T-helper 9 cell (primary cell): ENCODE results near the gene EXOC8.
A peak's percentile ranks its signal among the peaks of the same experiment; 100 is the strongest.
"Not testable (repeated sequence)": the region's sequence is repeated elsewhere in the genome, so short reads cannot be mapped to it uniquely, and the experiment has no call there.

Experiments used
- DNase-seq: peaks from one replicate; pipeline ENCODE4 v3.0.0-alpha.2; 2020

Gene EXOC8

DNA sequence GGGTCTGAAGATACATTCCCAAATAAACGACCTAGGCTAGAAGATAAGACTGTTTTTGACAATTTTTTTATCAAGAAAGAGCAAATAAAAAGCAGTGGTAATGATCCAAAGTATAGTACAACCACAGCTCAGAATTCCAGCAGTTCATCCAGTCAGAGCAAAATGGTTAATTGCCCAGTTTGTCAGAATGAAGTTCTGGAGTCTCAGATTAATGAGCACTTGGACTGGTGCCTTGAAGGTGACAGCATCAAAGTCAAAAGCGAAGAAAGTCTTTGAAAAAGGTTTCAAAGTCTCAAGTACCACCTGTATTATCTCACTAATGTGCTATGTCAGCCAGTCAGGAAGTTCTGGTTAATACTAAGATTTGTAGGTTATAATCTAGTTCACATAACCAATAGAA, 15.4 kb upstream of the EXOC8 start:
- DNase-seq, result no peak

GRCh38 chr1:231351816-231352215, 14.2 kb upstream of the EXOC8 start:
- no peak for DNase-seq

GRCh38 chr1:231348856-231349255, 11.2 kb upstream of the EXOC8 start:
- not testable (repeated sequence) for DNase-seq

DNA sequence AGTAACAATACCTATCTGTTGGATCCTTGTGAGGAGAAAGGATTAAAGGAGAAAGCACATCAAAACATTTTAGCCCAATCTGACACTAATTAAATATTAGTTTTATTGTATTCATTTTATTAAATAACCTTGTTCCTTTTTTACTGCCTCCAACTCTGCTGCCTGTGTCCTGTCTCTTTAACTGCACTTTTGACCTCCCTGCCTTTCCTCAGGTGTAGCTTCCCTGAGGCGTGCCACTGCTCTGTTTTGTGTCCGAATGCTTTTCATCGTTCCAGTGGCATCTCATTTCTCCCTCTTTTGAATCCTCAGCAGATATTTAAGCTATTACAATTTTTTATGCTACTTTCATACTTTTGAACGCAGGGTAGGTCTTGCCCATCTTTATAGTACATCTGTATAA, 10.8 kb upstream of the EXOC8 start:
- no peak for DNase-seq

DNA sequence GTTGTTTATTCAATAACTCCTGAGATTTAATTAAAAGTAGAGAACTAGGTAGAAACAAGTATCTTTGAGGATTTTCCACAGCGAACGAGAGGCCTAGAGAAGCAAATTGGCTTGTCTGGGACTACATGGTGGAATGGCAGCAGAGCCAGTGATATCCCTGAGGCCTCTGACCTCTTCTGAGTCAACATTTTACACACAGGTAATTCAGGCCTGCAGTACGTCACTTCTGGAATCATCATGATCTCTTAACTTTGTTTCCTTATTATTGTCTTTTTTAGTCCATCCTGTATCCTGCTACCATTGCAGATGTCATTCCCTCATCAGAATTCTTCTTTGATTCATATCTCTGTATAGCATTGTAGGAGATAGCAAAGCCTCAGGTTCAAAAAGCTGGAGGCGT, 10.3 kb upstream of the EXOC8 start:
- no peak for DNase-seq

DNA sequence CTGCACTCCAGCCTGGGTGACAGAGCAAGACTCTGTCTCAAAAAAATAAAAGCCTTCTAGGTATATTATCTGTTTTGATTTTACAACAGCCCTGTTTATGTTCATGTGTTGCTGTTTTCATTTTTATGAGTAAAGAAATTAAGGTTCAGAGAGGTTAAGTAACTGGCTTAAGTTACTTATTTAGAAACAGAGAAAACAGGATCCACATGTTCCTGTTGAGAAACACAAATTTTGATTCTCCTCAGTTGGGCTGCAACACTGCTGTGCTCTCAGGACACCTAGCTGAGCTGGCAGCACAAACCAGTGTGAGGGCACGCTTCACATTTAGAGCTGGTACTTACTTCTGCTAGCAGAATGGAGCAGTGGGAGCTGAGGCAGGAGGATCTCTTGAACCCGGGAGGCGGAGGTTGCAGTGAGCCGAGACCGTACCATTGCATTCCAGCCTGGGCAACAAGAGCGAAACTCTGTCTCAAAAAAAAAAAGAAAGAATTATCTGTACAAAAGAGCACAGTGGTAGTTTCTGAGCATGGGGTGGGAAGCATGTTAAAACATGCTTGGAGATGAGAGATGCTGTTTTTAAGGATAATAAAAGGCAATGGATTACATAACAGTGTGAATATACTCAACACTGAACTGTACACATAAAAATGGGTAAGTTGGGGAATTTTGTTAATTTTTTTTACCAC, 2.8 kb upstream of the EXOC8 start:
- DNase-seq, result no peak

DNA sequence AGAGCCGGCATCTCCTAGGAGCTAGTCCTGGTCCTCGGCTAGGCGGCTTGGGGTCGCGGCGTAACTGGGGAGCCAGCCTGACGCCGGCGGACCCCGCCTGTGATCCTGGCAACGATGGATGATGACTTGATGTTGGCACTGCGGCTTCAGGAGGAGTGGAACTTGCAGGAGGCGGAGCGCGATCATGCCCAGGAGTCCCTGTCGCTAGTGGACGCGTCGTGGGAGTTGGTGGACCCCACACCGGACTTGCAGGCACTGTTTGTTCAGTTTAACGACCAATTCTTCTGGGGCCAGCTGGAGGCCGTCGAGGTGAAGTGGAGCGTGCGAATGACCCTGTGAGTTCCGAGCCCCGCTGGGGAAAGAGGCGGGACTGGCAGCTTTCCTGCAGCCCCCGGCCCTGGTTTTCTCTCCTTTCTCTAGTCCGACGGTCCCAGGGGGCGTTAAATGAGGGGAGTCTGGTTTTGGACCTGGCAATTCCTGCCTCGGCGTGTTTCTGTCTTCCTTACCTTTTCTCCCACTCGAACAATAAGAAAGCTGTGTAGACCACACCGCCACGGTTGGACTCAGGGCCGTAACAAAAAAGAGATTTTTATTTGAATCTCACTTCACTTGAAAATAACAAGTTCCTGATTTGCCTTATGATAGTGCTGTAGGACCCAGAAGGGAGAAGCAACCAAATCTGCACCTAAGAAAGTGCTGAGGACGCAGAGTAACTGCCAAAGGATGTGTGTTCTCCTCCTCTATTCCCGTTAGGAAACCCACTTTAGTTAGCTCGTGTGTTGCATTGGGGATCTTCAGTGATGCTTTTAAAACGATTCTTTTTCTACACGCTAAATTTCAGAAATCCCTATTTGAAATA, 847 bp upstream of the EXOC8 start, which contains the start of gene SPRTN:
Gene SPRTN (plus strand): TSS at position 24 of the 859 bp plus-strand sequence. CDS start 91 bp downstream, at position 115.
- DNase-seq, result peak; percentile 23

GRCh38 chr1:231337043-231337471, 595 bp downstream of the EXOC8 start:
- no peak for DNase-seq

- DNase-seq, result no peak
These were observed 1.7 kb downstream of the EXOC8 start for GRCh38 chr1:231335663-231336602.

- no peak for DNase-seq
These were observed 2.7 kb downstream of the EXOC8 start for GRCh38 chr1:231334952-231335351.

- no peak for DNase-seq
These were observed 3.5 kb downstream of the EXOC8 start for GRCh38 chr1:231334079-231334666.

DNA sequence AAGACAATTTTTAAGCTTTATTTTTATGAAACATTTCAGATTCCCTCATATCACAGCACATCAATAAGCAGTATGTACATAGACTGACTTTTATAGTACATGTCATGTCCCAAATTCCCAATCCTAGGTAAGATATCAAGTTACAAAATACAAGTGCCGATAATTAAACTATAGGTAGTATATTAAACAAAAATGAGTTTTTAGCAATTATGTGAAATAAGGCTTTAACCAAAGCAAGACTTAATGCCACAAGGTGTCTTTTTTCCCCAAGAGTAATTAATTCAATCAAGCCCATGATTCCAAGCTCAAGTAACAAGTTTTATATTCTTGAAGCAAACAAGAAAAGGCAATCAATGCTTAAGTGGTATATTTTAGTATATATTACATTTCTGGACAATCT, 4.9 kb downstream of the EXOC8 start:
- no peak for DNase-seq

- DNase-seq, result no peak
These were observed 8.2 kb downstream of the EXOC8 start for GRCh38 chr1:231329483-231329882.

- DNase-seq, result no peak
These were observed 10.0 kb downstream of the EXOC8 start for GRCh38 chr1:231327617-231328016.

GRCh38 chr1:231326248-231326647, 11.4 kb downstream of the EXOC8 start:
- no peak for DNase-seq

- DNase-seq, result no peak
These were observed 13.0 kb downstream of the EXOC8 start for GRCh38 chr1:231324660-231325059.

DNA sequence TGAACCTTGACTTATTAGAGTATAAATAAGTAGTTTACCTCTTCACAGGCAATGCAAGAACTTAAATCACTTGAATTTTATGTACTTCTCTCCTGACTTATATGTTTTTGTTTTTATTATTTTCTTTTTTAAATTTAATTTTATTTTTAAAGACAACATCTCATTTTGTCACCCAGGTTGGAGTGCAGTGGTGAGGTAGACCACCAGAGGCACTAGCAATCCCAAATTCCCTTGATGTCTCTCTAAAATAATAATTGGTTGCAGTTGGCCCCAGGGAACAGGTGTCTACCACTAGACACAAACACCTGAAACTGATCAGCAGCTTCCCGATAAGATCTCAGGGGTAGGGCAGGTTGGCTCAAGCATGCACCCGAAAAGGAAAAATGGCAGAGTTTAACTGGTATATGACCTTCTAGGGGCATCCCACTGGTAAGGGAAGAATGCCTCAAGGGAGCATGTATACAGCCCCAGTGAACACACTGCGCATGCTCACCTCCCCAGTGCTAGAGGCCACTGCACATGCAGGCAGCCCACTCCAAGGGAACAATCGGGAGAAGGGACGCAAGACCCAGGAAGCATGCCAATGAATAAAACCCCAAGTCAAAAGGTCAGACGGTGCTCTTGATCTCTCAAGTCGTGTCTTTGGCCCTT, 14.6 kb downstream of the EXOC8 start:
- DNase-seq, result no peak

GRCh38 chr1:231319080-231319479, 18.6 kb downstream of the EXOC8 start:
- no peak for DNase-seq

DNA sequence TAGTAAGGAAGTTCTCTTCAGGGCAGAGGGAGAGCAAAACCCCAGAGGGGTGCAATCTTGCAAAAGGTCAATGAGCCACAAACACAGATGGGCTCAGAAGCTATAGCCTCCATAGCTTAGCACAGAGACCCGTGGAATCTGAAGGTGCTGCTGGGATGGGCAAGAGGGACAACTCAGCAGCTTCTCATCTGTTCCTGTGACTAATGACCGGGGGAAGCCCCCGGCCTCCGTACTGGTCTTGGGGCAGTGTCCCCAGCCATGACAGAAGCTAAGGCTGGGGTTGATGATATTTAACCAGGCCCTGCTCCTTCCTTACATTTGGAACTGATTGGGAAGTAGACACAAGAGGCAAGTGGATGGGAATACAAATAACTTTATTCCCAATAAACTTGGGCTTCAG, 19.1 kb downstream of the EXOC8 start:
- DNase-seq, result no peak

DNA sequence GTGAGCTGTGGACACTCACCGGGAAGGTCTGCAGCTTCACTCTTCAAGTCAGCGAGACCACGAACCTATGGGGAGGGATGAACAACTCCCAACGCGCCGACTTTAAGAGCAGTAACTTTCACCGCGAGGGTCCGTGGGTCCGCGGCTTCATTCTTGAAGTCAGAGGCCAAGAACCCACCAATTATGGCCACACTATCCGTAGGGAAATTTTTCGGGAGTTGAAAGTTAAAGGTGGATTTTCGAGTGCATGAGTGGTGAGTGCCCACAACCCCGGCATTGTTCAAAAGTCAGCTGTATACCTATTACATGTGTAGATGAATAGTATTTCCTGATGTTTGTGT, 19.7 kb downstream of the EXOC8 start:
- no peak for DNase-seq

DNA sequence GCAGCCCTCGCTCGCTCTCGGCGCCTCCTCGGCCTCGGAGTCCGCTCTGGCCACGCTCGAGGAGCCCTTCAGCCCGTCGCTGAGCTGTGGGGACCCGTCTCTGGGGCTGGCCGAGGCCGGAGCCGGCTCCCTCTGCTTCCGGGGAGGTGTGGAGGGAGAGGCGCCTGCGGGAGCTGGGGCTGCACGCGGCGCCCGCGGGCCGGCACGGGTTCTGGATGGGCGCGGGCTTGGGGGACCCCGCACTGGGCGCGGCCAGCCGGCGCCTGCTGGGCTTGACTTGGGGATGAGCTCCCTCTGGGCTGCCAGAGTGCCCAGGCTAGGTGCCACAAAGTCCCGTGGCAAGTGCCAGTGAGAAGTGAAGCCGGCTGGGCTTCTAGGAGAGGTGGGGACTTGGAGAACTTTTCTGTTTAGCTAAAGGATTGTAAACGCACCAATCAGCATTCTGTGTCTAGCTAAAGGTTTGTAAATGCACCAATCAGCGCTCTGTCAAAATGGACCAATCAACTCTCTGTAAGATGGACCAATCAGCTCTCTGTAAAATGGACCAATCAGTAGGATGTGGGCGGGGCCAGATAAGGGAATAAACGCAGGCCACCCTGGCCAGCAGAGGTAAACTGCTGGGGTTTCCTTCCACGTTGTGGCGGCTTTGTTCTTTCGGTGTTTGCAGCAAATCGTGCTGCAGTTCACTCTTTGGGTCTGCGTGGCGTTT, 20.2 kb downstream of the EXOC8 start:
- DNase-seq, result no peak
